LHCN-M2 (cell line): Measurements from ENCODE around the gene MRPS18A. TPM values are rescaled to one million over a fixed set of nuclear protein-coding genes. Genes with fewer than 3 reads are reported as not detected.
"Not testable (repeated sequence)": the region's sequence is repeated elsewhere in the genome, so short reads cannot be mapped to it uniquely, and the experiment has no call there.

ENCODE experiments used
- DNase-seq: peaks from one replicate; pipeline ENCODE4 v3.0.0-alpha.2; 2012; ENCODE audit warnings: low read depth
- total RNA-seq: library from RNA; depleted of rRNA; stranded (reverse); fragments of >200 nt; gene quantifications from 2 replicates; pipeline ENCODE4 v1.2.3, GENCODE V29; 2014; rRNA removed

MRPS18A gene
- total RNA-seq, 1 experiment from 2014 or later, result 37.1 TPM

DNA sequence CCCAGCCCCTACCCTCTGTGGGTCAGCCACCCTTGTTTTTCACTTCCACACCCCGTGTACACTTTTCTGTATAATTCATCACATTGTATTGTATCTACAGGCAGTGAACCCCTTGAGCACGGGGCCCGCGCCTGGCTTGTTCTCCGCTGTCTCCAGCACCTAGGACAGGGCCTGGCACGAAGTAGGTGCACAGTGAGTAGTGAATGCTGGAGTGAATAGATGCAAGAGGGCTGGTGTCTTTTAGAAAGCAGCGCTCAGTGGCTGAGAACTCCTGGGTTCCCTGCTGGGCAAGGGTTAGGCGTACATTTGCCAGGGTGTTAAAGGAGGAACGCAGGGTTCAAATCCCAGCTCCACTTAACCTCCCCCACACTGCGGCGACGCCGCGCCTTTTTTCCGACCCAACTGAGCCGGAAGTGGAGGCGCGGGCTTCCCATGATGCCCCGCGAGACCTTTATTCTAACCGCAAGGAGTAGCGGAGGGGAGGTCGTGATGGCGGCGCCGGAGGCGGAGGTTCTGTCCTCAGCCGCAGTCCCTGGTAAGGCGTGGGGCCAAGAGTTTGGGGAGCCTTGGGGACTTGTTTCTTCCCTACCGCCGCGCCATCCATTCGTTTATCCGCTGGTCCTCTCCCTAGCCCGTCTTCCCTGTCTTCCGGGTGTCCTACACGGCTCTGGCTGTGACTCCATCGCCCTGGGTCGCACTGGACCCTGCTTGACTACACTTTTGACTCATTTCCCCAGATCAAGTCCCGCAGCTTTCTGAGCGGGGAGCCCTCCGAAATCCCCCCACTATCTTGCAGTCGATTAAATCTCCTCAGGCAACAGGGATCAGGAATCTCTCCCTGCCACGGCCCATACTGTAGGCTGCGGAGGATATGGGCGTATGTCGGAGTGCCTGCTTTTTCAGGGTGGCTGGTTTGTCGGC is 51.9 kb downstream of the MRPS18A start, which contains the start of gene MAD2L1BP:
TSS of gene MAD2L1BP (plus strand) at position 454 of the 921 bp plus-strand sequence. CDS start at position 490, 36 bp downstream.
- peak; percentile 71 for DNase-seq

DNA sequence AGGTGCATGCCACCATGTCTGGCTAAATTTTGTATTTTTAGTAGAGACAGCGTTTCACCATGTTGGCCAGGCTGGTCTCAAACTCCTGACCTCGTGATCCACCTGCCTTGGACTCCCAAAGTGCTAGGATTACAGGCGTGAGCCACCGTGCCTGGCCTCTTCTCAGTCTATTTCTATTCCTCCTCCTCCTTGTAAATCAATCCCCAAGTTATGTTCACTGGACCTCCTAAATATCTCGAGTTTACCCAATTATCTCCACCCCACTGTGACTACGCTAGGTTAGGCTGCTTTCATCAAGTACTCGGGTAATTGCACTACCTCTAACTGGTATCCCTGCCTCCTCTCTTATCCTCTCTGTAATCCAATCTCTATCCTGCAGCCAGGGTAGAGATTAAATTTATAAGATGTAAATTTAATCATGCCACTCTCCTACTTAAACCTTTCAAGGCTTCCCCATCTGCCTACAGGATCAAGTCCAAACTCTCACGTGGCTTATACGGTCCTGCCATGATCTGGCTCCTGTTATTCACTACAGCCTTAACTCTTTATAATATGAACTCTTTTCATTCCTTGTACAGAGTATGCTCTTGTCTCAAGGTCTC is 52.8 kb downstream of the MRPS18A start:
- DNase-seq, result no peak

DNA sequence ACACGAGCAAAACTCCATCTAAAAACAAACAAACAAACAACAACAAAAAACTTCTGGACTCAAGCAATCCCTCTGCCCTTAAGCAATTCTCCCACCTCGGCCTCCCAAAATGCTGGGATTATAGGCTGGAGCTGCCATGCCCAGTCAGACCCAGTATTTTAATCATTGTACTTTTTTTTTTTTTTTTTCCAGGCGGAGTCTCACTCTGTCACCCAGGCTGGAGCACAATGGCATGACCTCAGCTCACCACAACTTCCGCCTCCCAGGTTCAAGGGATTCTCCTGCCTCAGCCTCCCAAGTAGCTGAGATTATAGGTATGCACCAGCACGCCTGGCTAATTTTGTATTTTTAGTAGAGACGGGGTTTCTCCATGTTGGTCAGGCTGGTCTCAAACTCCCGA is 54.6 kb downstream of the MRPS18A start:
- not testable (repeated sequence) for DNase-seq

DNA sequence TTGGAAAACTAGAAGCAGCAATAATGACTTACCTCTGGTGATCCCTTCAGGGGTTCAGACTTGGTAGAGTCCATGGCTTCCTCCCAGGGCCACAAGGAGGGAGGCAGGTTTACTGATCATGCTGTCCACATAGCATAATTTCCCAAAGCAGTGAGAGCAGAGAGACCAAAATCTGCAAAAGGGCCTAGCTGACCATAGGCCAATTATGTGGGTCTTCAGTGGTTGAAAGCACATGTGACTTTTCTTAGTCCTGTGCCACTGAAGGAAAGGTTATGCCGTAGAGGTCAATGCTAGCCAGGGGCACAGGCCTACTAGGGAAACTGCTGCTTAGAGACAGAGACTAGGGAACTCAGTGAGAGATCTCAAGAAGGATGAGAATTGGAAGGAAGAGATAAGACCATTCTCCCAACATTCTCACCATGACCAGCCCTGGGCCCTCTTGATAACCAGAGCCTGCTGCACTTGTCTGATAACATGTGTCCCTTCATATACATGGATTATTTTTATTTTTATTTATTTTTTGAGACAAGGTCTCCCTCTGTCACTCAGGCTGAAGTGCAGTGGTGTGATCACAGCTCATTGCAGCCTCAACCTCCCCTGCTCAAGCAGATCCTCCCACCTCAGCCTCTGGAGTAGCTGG is 56.5 kb downstream of the MRPS18A start:
- DNase-seq, result no peak

DNA sequence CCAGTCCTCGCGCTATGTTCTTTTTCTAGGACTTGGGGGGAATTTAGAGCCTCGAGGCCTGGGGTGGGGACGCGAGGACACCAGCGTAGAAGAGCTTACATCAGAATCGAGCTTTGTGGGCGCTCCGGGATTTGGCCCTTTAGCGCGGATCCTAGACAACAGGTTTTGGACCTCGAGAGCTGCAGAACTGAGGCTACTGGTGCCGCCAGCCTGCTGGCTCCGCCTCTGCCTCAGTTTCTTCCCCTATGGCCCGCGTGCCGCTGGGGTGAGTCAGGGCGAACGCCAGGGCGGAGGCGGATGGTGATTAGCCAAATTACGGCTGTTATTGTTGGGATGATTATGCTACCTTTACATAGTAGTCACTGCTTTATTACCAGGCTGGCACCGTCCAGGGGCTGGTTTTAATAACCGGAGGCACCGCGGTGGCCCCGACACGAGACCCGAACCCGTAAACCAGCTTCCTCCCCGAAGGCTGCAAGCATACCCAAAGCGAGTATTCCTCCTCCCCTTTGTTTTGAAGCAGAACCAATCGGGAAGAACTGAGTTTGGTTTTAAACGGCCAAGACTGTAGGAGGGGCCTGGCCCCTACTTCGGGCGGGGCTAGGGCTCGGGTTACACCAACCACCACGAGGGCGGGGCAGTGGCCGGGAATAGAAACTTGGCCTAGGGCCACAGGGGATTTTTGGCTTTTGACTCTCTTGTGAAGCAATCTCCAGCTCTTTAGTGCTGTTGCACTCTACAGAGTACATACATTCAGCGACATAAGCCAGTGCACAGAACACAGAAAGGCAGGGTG is 57.9 kb downstream of the MRPS18A start:
- DNase-seq, result peak; percentile 97

DNA sequence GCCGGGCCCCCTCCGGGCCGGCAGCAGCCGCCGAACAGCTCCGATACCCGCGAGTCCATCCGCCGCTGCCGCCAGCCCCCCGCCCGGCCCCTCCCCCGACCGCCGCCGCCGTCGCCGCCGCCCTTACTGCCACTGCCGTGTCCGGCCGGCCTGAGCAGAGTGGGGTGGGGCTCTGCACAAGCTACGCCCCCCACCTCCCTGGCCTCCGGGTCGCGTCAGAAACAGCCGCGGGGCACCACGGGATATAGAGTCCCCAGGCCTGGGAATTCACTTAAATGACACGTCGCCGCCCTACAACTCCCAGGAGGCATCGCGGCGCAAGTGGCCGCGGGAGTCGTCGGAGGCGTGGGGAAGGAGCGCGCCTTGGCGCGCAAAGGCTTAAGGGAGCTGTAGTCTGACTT is 58.5 kb downstream of the MRPS18A start, which contains the start of gene GTPBP2:
TSS of gene GTPBP2 (minus strand) at position 161 of the 401 bp plus-strand sequence. CDS start at position 59, 102 bp downstream.
- DNase-seq, result peak; percentile 99

DNA sequence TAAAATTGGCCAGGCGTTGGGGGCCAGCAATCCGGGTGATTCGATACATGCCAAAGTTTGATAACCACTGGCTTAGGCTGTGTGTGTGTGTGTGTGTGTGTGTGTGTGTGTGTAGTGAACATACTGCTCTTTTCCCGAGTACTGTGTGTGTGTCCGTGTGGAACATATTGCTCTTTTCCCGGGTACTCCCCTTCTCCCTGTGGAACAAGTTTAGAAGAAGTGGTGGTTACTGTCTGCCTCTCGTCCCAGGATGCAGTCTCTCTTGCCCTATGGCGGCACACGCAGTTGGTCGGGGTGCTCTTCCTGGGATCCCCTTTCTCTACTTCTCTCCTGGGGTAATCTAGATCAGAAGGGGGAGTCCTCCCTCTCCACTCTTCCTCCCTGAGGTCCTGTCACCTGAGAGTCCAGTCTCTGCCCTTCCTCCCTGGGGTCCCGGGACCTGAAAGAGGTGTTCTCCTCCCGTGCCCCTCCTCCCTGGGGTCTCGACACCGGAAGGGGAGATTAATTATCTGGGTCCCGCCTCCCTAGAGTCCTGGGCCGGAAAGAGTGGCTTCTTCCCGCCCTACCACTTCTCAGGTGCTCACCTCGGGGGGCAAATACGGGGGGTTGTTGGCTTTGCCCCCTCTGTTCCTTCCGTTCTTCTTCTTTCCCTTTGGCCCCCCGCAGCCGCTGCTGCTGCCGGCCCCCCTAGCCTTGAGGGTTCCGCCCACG is 59.0 kb downstream of the MRPS18A start:
- peak; percentile 32 for DNase-seq

DNA sequence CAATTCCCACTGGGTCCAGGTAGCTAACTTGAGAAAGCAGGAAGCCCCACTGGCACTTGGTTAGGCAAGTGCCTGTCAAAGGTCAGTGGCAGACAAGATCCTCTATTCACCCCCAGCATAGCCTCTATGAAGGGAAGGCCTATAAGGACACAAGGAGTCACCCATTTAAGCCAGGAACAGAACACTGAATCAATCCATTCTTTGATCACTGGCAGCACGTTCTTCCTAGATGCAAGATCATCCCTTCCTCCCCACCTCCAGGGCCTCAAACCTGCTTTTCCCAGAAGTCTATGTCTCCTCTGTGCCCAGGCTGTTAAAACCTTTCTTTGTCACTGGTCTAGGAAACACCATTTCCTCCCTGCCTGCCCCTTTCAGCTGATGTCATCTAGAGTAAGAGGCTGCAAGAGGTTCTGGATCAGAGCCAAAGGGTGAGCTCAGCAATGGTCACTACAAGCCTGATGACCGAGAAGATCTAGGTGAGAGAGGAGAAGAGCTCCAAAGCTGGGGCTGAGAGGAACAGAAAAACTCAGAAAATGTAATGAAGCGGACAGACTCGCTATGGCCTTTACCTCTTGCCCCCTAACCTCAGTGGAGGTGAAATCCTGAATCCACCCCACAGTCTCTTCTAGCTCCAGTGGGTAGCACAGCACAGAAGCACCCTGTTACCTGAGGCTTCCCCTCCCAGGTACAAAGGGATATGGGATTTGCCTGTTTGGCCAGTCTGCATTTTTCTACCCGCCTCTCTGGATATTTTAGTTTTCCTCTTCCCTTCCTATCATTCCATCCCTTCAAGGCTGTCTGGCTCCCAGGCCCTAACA is 60.4 kb downstream of the MRPS18A start:
- DNase-seq, result peak; percentile 92

DNA sequence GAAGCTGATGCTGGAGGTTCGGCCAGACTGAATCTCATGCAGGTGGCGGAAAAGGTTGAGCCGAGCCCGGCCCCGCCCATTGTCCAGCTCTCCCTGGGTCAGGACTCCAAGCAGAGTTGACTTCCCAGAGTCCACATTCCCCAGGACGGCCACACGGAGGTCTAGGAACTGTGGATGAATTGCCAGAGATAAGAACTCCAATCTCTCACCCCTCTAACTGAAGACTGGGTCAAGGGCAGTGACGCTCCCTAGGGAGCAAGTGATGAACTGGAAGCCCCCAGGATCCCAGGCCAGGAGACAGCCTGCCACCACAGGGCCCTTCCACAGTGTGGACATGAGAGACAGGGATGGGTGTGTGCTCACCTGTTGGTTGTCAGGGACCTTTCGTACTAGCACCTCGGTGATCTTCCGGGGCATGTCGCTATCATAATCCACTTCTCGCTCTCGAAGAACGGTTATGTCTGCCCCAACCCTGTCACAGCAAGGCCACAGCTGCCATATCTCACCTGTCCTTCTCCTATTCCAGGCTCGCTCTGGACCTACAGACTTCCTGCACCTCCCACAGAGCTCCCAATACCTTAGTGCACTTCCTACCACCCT is 62.1 kb downstream of the MRPS18A start:
- DNase-seq, result no peak

DNA sequence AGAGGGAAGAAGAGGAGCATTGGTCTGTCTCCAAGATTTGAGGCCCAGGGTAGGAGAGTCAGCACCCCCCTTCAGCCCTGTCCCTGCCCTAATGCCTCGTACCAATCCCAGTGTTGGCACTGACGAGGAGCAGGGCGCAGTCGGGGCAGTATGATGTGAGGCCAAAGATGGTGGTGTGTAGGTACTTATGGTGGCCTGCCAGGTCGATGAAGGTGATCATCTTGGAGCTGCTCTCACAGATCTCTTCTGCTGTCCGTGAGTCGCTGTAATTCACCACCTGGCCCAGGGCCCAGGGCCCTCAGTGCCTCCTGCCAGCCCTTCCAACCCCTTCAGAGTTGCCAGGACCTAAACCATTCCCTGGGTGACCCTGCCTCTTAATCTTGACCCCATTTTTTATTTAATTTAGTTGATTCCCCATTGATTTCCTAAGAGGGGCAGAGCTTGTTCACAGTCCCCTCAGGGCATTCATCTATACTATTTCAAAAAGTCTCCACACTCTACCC is 62.8 kb downstream of the MRPS18A start:
- no peak for DNase-seq

DNA sequence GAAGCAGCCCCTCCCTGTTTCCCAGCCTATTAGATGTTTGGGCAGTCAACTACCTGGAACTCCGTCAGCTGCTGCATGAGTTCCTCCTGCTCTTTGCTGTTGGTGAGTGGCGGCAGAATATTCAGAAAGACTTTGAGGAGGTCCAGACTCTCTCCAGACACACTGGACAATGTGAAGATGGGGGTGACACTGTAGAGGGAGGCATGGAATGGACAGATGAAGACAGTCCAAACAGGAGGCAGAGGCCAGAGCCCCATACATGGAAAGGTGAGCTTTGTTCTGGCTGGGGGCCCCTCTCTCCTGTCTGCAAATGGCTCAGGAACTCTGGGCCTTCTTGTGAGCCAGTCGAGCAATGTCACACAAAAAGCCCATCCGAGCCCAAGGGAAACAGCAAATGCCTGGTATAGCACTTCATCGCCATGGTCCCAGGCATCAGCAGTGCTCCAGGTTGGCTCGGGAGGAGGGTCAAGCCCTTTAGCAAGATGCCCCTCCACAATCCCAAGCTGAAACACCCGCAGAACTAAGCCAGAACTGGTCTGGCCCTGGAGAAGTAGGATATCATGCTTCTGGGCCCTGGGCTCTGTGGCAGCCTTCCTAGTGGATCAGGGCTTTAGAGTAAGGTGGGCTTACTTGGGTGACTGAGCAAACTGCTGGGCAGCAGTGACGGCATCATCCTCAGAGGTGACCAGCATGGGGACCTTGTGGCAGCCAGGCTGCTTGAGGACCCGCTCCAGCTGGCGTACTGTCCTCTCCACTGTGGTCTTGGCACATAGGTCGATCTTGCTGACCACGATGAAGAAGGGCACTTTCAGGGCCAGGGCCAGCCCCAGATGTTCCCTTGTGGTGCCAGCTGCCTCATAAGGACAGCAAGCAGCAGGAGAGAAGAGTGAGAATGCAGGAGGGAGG is 63.5 kb downstream of the MRPS18A start:
- DNase-seq, result no peak

DNA sequence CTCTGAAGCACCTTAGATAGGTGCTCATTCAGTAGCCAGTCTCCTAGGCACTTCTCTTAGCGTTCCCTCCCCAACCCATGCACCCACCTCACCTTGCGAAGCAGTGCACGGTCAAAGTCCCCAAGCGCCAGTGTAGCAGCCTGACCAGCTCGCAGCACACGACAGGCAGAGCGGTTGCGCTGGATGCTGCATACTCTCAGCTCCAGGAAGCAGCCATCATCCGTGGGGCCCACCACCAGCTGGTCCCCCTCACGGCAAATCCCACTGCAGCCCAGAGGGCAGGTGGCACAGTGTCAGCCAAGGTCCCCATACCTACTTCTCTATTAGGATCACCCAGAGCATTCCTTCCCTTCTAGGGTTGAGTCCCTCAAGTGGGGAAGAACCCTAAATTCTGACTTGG is 65.0 kb downstream of the MRPS18A start:
- no peak for DNase-seq

DNA sequence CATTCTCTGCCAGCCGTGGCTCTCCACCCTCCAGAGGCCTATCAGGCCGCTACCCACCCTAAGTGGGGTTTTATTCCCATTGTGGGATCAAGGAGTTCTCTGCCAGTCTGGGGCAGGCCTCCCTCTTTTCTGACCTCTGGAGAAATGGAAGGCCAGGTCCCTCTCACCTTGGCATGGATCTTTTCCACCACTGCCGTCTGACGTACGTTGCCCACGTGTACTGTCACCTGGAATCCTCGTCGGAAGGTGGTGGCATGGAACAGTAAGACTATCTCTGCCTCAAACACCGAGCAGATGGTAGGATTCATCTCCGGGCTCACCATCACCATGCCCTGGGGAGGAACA is 65.8 kb downstream of the MRPS18A start:
- no peak for DNase-seq

Other genes starting within 250 kb of the MRPS18A start
- 2.4 and 4.4 TPM in 2 replicates for gene DLK2, start 232.2 kb downstream of the MRPS18A start, total RNA-seq
- 27.0 and 32.8 TPM in 2 replicates for gene TJAP1, start 210.2 kb downstream of the MRPS18A start, total RNA-seq
- gene LRRC73, start 177.4 kb downstream of the MRPS18A start, total RNA-seq, result 1.2 TPM in 2 replicates
- gene YIPF3, start 170.9 kb downstream of the MRPS18A start, total RNA-seq, result 161 and 168 TPM in 2 replicates
- 44.8 and 53.9 TPM in 2 replicates for gene POLR1C, start 170.7 kb downstream of the MRPS18A start, total RNA-seq
- 33.8 and 34.2 TPM in 2 replicates for gene XPO5, start 111.8 kb downstream of the MRPS18A start, total RNA-seq
- gene POLH, start 111.6 kb downstream of the MRPS18A start, total RNA-seq, result 45.9 and 71.0 TPM in 2 replicates
- 44.1 and 45.5 TPM in 2 replicates for gene GTPBP2, start 58.5 kb downstream of the MRPS18A start, total RNA-seq
- 28.3 and 34.4 TPM in 2 replicates for gene MAD2L1BP, start 52.0 kb downstream of the MRPS18A start, total RNA-seq
- gene RSPH9, start 42.8 kb downstream of the MRPS18A start, total RNA-seq, result not detected in 2 replicates
- gene VEGFA, start 82.4 kb upstream of the MRPS18A start, total RNA-seq, result 323 and 326 TPM in 2 replicates